SK-N-SH (cell line): ENCODE measurements around the gene NCF2. TPM values are rescaled to one million over a fixed set of nuclear protein-coding genes. Genes with fewer than 3 reads are reported as not detected.
A peak's percentile ranks its signal among the peaks of the same experiment; 100 is the strongest.

ENCODE experiments used
- CTCF ChIA-PET: fragments of 300-600, 350-600 bp; formaldehyde crosslinking; extraction: SDS; loops from one replicate; lab custom pipeline; 2021; lab: Yijun Ruan, JAX
- POLR2A ChIA-PET: fragments of 350-600 bp; sonication (Branson Sonifier 250); formaldehyde crosslinking; extraction: SDS; loops from one replicate; lab custom pipeline; 2020; ENCODE audit warnings: antibody characterized with exemption, inconsistent platforms; lab: Yijun Ruan, JAX
- DNase-seq: peaks from one replicate; pipeline ENCODE4 v3.0.0; 2012
- H2AFZ ChIP-seq: fragments of 200-600 bp; sonication (generic); 2 replicates; pipeline ENCODE4 v1.8.1; 2016; ENCODE audit warnings: antibody characterized with exemption, mild to moderate bottlenecking, low read depth
- H3F3A ChIP-seq: fragments of 200-600 bp; sonication (generic); replicated peaks from 2 replicates; pipeline ENCODE3; 2016; ENCODE audit warnings: antibody characterized with exemption, mild to moderate bottlenecking; ENCODE audit not compliant: insufficient read depth
- H3K27ac ChIP-seq, 2 experiments: fragments of 200-500 bp in 1 of 2; fragments of 200-600 bp in 1 of 2; sonication (Bioruptor generic) in 1 of 2; sonication (generic), shearing (Covaris generic) in 1 of 2; 2 replicates each; pipeline versions ENCODE4 v1.5.1 to v1.6.1; 2014 to 2016; ENCODE audit warnings: low read depth in 2 of 2, inconsistent platforms in 1 of 2, low read length in 1 of 2, mild to moderate bottlenecking in 1 of 2, mixed read lengths in 1 of 2
- H3K27me3 ChIP-seq: fragments of 200-600 bp; sonication (generic), shearing (Covaris generic); 2 replicates; pipeline ENCODE4 v1.6.1; 2016; ENCODE audit warnings: mixed run types; ENCODE audit not compliant: insufficient read depth
- H3K36me3 ChIP-seq, 2 experiments: fragments of 200-500 bp in 1 of 2; fragments of 200-600 bp in 1 of 2; sonication (Bioruptor generic) in 1 of 2; sonication (generic) in 1 of 2; replicated peaks in 1 of 2; 2 replicates each; pipeline versions ENCODE3 to v1.5.1; 2014 to 2016; ENCODE audit warnings: low read length in 1 of 2, mild to moderate bottlenecking in 1 of 2; ENCODE audit not compliant: insufficient read depth in 2 of 2, control insufficient read depth in 1 of 2
- H3K4me1 ChIP-seq, 2 experiments: fragments of 200-500 bp in 1 of 2; fragments of 200-600 bp in 1 of 2; sonication (Bioruptor generic) in 1 of 2; sonication (generic), shearing (Covaris generic) in 1 of 2; 2 replicates each; pipeline versions ENCODE4 v1.5.1 to v1.6.1; 2014 to 2016; ENCODE audit warnings: low read depth in 1 of 2, low read length in 1 of 2, mixed run types in 1 of 2; ENCODE audit not compliant: insufficient read depth in 2 of 2, control insufficient read depth in 1 of 2
- H3K4me2 ChIP-seq: fragments of 200-600 bp; sonication (generic), shearing (Covaris generic); 2 replicates; pipeline ENCODE4 v1.6.1; 2017; ENCODE audit warnings: mixed run types
- H3K4me3 ChIP-seq, 2 experiments: fragments of 200-500 bp in 1 of 2; fragments of 200-600 bp in 1 of 2; sonication (Bioruptor generic) in 1 of 2; sonication (generic), shearing (Covaris generic) in 1 of 2; 2 replicates each; pipeline versions ENCODE4 v1.5.1 to v1.8.1; 2014 to 2016; ENCODE audit warnings: low read depth in 2 of 2, inconsistent platforms in 1 of 2, low read length in 1 of 2, mild to moderate bottlenecking in 1 of 2, mixed read lengths in 1 of 2, moderate library complexity in 1 of 2
- H3K79me2 ChIP-seq: fragments of 200-600 bp; sonication (generic); 2 replicates; pipeline ENCODE4 v1.8.1; 2017; ENCODE audit warnings: mild to moderate bottlenecking; ENCODE audit not compliant: insufficient read depth
- H3K9ac ChIP-seq: fragments of 200-600 bp; sonication (generic); 2 replicates; pipeline ENCODE4 v1.6.1; 2017; ENCODE audit warnings: mixed run types
- H3K9me2 ChIP-seq: fragments of 200-600 bp; sonication (generic); 2 replicates; pipeline ENCODE4 v1.6.1; 2017; ENCODE audit warnings: mixed run types
- H3K9me3 ChIP-seq: fragments of 200-600 bp; sonication (generic); 2 replicates; pipeline ENCODE4 v1.6.1; 2017; ENCODE audit warnings: mixed run types, mild to moderate bottlenecking, moderate library complexity
- H4K20me1 ChIP-seq: fragments of 200-600 bp; sonication (generic); 2 replicates; pipeline ENCODE4 v1.6.1; 2017; ENCODE audit warnings: mild to moderate bottlenecking, mixed run types; ENCODE audit not compliant: insufficient read depth
- ELF1 ChIP-seq: IDR thresholded peaks from 2 replicates; pipeline ENCODE4 v1.4.0; 2012
- EP300 ChIP-seq, 2 experiments: IDR thresholded peaks; 2 replicates each; pipeline versions ENCODE4 v1.4.0 to v1.6.1; 2012; ENCODE audit warnings: borderline replicate concordance in 1 of 2, low read depth in 1 of 2, low read length in 1 of 2
- EZH2phosphoT487 ChIP-seq: fragments of 200-600 bp; sonication (generic); IDR thresholded peaks from 2 replicates; pipeline ENCODE4 v1.6.1; 2017; ENCODE audit warnings: low read depth, mixed run types, mild to moderate bottlenecking, antibody characterized with exemption, moderate library complexity, borderline replicate concordance
- FOSL2 ChIP-seq: IDR thresholded peaks from 2 replicates; pipeline ENCODE4 v1.4.0; 2012; ENCODE audit warnings: low read depth, mild to moderate bottlenecking, moderate library complexity, borderline replicate concordance
- FOXM1 ChIP-seq: IDR thresholded peaks from 2 replicates; pipeline ENCODE4 v1.4.0; 2012; ENCODE audit warnings: low read depth, mild to moderate bottlenecking
- GABPA ChIP-seq: IDR thresholded peaks from 2 replicates; pipeline ENCODE4 v1.4.0; 2012; ENCODE audit warnings: low read depth, mild to moderate bottlenecking
- JUND ChIP-seq: IDR thresholded peaks from 2 replicates; pipeline ENCODE4 v1.4.0; 2012
- MEF2A ChIP-seq: IDR thresholded peaks from 2 replicates; pipeline ENCODE4 v1.4.0; 2012; ENCODE audit warnings: low read depth, borderline replicate concordance
- MXI1 ChIP-seq: IDR thresholded peaks from 2 replicates; pipeline ENCODE4 v1.6.1; 2012; ENCODE audit warnings: mild to moderate bottlenecking, low read depth, low read length, improper control_type of control experiment
- RAD21 ChIP-seq: IDR thresholded peaks from 2 replicates; pipeline ENCODE4 v1.6.1; 2012; ENCODE audit warnings: mild to moderate bottlenecking, low read length
- RCOR1 ChIP-seq: fragments of 150-350 bp; IDR thresholded peaks from 2 replicates; pipeline ENCODE4 v1.6.1; 2017; ENCODE audit warnings: antibody characterized with exemption, low read length
- SMC3 ChIP-seq: IDR thresholded peaks from 2 replicates; pipeline ENCODE4 v1.6.1; 2012; ENCODE audit warnings: low read depth, low read length, improper control_type of control experiment
- TAF1 ChIP-seq: IDR thresholded peaks from 2 replicates; pipeline ENCODE4 v1.6.1; 2012; ENCODE audit warnings: low read depth, mild to moderate bottlenecking, low read length, moderate library complexity, borderline replicate concordance
- TEAD4 ChIP-seq: IDR thresholded peaks from 2 replicates; pipeline ENCODE4 v1.4.0; 2012; ENCODE audit warnings: mild to moderate bottlenecking, borderline replicate concordance; ENCODE audit not compliant: insufficient read depth
- WGBS: methylation state at CpG from one replicate; pipeline ENCODE4 v1.1.6; 2017; ENCODE audit warnings: low lambda C conversion rate; 5-methylcytosine and 5-hydroxymethylcytosine counted together
- polyA plus RNA-seq, 3 experiments: library from polyadenylated mRNA; depleted of rRNA; stranded (reverse); fragments of >200 nt; gene quantifications; 2 replicates each; pipeline ENCODE4 v1.2.3, GENCODE V29; 2012
- TF ChIP-seq, protein P1 (sequence below): fragments of 150-350 bp; IDR thresholded peaks from 2 replicates; pipeline ENCODE4 v1.6.1; 2016; ENCODE audit warnings: mild to moderate bottlenecking, low read depth, low read length
- TF ChIP-seq, protein P2 (sequence below): IDR thresholded peaks from 2 replicates; pipeline ENCODE4 v1.4.0; 2012; ENCODE audit warnings: low read depth, borderline replicate concordance
- TF ChIP-seq, protein P3 (sequence below): IDR thresholded peaks from 2 replicates; pipeline ENCODE4 v1.4.0; 2012; ENCODE audit warnings: low read depth, borderline replicate concordance
- TF ChIP-seq, protein P4 (sequence below): IDR thresholded peaks from 2 replicates; pipeline ENCODE4; 2012
- TF ChIP-seq, protein P5 (sequence below): fragments of 200-600 bp; sonication (generic); IDR thresholded peaks from 2 replicates; pipeline ENCODE4 v1.6.1; 2017; ENCODE audit warnings: antibody characterized with exemption, mild to moderate bottlenecking, moderate library complexity
- TF ChIP-seq, protein P6 (sequence below): IDR thresholded peaks from 2 replicates; pipeline ENCODE4 v1.4.0; 2012; ENCODE audit warnings: low read depth

The NCF2 gene
- polyA plus RNA-seq, 1 of the 3 experiments (the other 2 are of a cell fraction) = 2.0 TPM

DNA sequence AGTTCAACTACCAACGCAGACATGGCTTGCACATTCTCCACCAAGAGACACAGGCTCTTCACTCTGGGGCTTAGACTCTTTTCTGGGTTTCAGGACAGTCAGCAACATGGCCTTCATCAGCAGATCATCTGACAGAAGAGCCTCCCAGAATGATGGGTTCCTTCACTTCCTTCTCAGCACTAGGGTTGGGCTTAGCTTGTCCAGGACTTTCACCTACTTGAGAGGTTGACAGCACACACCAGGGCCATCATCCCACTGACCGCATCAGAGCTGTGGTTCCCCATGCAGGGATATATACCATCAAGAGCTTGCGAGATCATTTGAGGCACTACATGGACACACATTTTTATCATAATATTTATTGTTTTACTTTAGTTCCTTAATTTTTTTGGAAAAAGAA is 10.4 kb upstream of the NCF2 start:
- peaks cover 9 to 13% of the 10 kb centered on the region in 2 experiments; a peak in 1 of 4 replicates for H3K4me1 ChIP-seq
- no peaks in the 10 kb centered on the region for H3K27me3 ChIP-seq
- peak overlapping the region in 1 of 2 experiments; percentile 84; a peak in 2 of 4 replicates for H3K27ac ChIP-seq
- no peaks in the 10 kb centered on the region for H3K36me3 ChIP-seq
- ChIA-PET CTCF (interaction anchor here (1.3 to 4.2 kb wide), 2 partner anchors 9 to 22 kb away, joined by 3 to 19 read pairs; no protein-coding TSS in a partner anchor), POLR2A (no interaction called here)
- no peaks in the 10 kb centered on the region for H3K79me2 ChIP-seq
- H4K20me1 ChIP-seq = no peaks in the 10 kb centered on the region
- H3K4me3 ChIP-seq = no peak overlapping the region
- no peak overlapping the region for H3K4me2 ChIP-seq
- no peaks in the 10 kb centered on the region for H3K9me2 ChIP-seq
- TF ChIP-seq RCOR1 = no peak
- TF ChIP-seq EZH2phosphoT487 = no peak
- TF ChIP-seq, protein P1, sequence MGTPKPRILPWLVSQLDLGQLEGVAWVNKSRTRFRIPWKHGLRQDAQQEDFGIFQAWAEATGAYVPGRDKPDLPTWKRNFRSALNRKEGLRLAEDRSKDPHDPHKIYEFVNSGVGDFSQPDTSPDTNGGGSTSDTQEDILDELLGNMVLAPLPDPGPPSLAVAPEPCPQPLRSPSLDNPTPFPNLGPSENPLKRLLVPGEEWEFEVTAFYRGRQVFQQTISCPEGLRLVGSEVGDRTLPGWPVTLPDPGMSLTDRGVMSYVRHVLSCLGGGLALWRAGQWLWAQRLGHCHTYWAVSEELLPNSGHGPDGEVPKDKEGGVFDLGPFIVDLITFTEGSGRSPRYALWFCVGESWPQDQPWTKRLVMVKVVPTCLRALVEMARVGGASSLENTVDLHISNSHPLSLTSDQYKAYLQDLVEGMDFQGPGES = no peak
- TF ChIP-seq, protein P2, sequence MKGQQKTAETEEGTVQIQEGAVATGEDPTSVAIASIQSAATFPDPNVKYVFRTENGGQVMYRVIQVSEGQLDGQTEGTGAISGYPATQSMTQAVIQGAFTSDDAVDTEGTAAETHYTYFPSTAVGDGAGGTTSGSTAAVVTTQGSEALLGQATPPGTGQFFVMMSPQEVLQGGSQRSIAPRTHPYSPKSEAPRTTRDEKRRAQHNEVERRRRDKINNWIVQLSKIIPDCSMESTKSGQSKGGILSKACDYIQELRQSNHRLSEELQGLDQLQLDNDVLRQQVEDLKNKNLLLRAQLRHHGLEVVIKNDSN = no peak
- no peak for TF ChIP-seq FOXM1
- no peak for TF ChIP-seq MXI1
- TF ChIP-seq TEAD4 = no peak
- TF ChIP-seq, protein P3, sequence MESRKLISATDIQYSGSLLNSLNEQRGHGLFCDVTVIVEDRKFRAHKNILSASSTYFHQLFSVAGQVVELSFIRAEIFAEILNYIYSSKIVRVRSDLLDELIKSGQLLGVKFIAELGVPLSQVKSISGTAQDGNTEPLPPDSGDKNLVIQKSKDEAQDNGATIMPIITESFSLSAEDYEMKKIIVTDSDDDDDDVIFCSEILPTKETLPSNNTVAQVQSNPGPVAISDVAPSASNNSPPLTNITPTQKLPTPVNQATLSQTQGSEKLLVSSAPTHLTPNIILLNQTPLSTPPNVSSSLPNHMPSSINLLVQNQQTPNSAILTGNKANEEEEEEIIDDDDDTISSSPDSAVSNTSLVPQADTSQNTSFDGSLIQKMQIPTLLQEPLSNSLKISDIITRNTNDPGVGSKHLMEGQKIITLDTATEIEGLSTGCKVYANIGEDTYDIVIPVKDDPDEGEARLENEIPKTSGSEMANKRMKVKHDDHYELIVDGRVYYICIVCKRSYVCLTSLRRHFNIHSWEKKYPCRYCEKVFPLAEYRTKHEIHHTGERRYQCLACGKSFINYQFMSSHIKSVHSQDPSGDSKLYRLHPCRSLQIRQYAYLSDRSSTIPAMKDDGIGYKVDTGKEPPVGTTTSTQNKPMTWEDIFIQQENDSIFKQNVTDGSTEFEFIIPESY = no peak
- TF ChIP-seq, protein P4, sequence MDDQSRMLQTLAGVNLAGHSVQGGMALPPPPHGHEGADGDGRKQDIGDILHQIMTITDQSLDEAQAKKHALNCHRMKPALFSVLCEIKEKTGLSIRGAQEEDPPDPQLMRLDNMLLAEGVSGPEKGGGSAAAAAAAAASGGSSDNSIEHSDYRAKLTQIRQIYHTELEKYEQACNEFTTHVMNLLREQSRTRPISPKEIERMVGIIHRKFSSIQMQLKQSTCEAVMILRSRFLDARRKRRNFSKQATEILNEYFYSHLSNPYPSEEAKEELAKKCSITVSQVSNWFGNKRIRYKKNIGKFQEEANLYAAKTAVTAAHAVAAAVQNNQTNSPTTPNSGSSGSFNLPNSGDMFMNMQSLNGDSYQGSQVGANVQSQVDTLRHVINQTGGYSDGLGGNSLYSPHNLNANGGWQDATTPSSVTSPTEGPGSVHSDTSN = no peak
- no peak for TF ChIP-seq JUND
- TF ChIP-seq FOSL2 = no peak
- TF ChIP-seq EP300 (IDR thresholded peaks at IDR 0.05; ENCODE audit: borderline replicate concordance in 1 of 2, low read depth in 1 of 2, low read length in 1 of 2) = no peak
- no peak for TF ChIP-seq ELF1
- TF ChIP-seq TAF1 = no peak
- TF ChIP-seq MEF2A = no peak
- TF ChIP-seq, protein P5, sequence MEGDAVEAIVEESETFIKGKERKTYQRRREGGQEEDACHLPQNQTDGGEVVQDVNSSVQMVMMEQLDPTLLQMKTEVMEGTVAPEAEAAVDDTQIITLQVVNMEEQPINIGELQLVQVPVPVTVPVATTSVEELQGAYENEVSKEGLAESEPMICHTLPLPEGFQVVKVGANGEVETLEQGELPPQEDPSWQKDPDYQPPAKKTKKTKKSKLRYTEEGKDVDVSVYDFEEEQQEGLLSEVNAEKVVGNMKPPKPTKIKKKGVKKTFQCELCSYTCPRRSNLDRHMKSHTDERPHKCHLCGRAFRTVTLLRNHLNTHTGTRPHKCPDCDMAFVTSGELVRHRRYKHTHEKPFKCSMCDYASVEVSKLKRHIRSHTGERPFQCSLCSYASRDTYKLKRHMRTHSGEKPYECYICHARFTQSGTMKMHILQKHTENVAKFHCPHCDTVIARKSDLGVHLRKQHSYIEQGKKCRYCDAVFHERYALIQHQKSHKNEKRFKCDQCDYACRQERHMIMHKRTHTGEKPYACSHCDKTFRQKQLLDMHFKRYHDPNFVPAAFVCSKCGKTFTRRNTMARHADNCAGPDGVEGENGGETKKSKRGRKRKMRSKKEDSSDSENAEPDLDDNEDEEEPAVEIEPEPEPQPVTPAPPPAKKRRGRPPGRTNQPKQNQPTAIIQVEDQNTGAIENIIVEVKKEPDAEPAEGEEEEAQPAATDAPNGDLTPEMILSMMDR = no peak
- no peak for TF ChIP-seq RAD21
- no peak for TF ChIP-seq SMC3
- no peak for TF ChIP-seq GABPA
- TF ChIP-seq, protein P6, sequence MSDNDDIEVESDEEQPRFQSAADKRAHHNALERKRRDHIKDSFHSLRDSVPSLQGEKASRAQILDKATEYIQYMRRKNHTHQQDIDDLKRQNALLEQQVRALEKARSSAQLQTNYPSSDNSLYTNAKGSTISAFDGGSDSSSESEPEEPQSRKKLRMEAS = no peak
- DNase-seq = no peak
- no peak overlapping the region for H3K9ac ChIP-seq
- H3F3A ChIP-seq = peaks cover 24% of the 10 kb centered on the region
- H3K9me3 ChIP-seq = no peaks in the 10 kb centered on the region
- H2AFZ ChIP-seq = peak overlapping the region; percentile 33; the same call in 1 of the 2 replicates
- 79% methylated on average over 3 of the region's 3 CpGs for WGBS
